AG04450 (cell line): ENCODE measurements around the gene PKN1. TPM values are rescaled to one million over a fixed set of nuclear protein-coding genes. Genes with fewer than 3 reads are reported as not detected.
"Not testable (repeated sequence)": the region's sequence is repeated elsewhere in the genome, so short reads cannot be mapped to it uniquely, and the experiment has no call there.

ENCODE experiments used
- CTCF ChIA-PET: fragments of 300-600, 350-600 bp; formaldehyde crosslinking; extraction: SDS; loops from one replicate; lab custom pipeline; 2022; ENCODE audit warnings: antibody characterized with exemption, inconsistent platforms; lab: Charles Lee
- POLR2A ChIA-PET: fragments of 350-600 bp; formaldehyde crosslinking; extraction: SDS; loops from one replicate; lab custom pipeline; 2021; ENCODE audit warnings: antibody characterized with exemption, inconsistent platforms; lab: Yijun Ruan, JAX
- DNase-seq: peaks from one replicate; pipeline ENCODE4 v3.0.0-alpha.2; 2011; ENCODE audit warnings: low read depth, low spot score
- H3K27ac ChIP-seq: one replicate; pipeline ENCODE4 v1.5.1; 2012; ENCODE audit warnings: low read depth, low read length, control low read depth
- H3K27me3 ChIP-seq: one replicate; pipeline ENCODE4 v1.6.0; 2012; ENCODE audit warnings: low read length; ENCODE audit not compliant: control insufficient read depth, insufficient read depth
- H3K4me3 ChIP-seq: 2 replicates; pipeline ENCODE4 v1.5.1; 2011; ENCODE audit warnings: mild to moderate bottlenecking, low read depth, low read length, control low read depth
- H3K9me3 ChIP-seq: 2 replicates; pipeline ENCODE4 v1.5.1; 2012; ENCODE audit warnings: low read length; ENCODE audit not compliant: control insufficient read depth, insufficient read depth
- polyA plus RNA-seq: library from polyadenylated mRNA; depleted of rRNA; stranded (reverse); fragments of >200 nt; gene quantifications from 2 replicates; pipeline ENCODE4 v1.2.3, GENCODE V29; 2011
- TF ChIP-seq, protein P1 (sequence below): IDR thresholded peaks from 2 replicates; pipeline ENCODE4 v1.5.1; 2011; ENCODE audit warnings: low read depth, low read length, control low read depth, inconsistent platforms

The PKN1 gene
- polyA plus RNA-seq, 1 experiment: 37.5 TPM

- Histone ChIP-seq H3K9me3 (peaks cover 13% of the 10 kb centered on the region; the same call in 1 of the 2 replicates), H3K27ac (peak overlapping the region; percentile 11), H3K27me3 (no peaks in the 10 kb centered on the region), H3K4me3 (no peak overlapping the region)
- DNase-seq: no peak
- TF ChIP-seq, protein P1, sequence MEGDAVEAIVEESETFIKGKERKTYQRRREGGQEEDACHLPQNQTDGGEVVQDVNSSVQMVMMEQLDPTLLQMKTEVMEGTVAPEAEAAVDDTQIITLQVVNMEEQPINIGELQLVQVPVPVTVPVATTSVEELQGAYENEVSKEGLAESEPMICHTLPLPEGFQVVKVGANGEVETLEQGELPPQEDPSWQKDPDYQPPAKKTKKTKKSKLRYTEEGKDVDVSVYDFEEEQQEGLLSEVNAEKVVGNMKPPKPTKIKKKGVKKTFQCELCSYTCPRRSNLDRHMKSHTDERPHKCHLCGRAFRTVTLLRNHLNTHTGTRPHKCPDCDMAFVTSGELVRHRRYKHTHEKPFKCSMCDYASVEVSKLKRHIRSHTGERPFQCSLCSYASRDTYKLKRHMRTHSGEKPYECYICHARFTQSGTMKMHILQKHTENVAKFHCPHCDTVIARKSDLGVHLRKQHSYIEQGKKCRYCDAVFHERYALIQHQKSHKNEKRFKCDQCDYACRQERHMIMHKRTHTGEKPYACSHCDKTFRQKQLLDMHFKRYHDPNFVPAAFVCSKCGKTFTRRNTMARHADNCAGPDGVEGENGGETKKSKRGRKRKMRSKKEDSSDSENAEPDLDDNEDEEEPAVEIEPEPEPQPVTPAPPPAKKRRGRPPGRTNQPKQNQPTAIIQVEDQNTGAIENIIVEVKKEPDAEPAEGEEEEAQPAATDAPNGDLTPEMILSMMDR: no peak
- ChIA-PET CTCF (no interaction called here), POLR2A (no interaction called here)
Observed at GRCh38 chr19:14400951-14401431, 32.1 kb upstream of the PKN1 start.

DNA sequence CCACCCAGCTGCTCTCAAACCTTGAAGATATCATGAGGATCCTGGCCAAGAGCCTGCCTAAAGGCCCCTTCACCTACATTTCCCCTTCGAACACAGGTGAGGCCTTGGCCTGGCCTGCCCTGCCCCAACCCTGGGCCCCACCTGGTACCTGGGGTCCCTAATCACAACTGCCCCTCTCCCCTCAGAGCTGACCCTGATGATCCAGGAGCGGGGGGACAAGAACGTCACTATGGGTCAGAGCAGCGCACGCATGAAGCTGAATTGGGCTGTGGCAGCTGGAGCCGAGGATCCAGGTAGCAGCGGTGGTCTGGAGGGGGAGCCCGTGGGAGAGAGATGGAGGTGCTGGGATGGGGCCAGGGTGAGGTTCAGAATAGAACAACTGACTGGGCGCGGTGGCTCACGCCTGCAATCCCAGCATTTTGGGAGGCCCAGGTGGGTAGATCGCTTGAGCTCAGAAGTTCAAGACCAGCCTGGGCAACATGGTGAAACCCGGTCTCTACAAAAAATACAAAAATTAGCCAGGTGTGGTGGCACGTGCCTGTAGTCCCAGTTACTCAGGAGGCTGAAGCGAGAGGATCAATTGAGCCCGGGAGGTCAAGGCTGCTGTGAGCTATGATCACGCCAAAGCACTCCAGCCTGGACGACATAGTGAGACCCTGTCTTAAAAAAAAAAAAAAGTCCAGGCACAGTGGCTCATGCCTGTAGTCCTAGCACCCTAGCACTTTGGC, 31.5 kb upstream of the PKN1 start:
- POLR2A ChIA-PET: interaction anchor here (0.6 kb wide), 1 partner anchor 211 kb away, joined by 8 read pairs; no protein-coding TSS in a partner anchor

DNA sequence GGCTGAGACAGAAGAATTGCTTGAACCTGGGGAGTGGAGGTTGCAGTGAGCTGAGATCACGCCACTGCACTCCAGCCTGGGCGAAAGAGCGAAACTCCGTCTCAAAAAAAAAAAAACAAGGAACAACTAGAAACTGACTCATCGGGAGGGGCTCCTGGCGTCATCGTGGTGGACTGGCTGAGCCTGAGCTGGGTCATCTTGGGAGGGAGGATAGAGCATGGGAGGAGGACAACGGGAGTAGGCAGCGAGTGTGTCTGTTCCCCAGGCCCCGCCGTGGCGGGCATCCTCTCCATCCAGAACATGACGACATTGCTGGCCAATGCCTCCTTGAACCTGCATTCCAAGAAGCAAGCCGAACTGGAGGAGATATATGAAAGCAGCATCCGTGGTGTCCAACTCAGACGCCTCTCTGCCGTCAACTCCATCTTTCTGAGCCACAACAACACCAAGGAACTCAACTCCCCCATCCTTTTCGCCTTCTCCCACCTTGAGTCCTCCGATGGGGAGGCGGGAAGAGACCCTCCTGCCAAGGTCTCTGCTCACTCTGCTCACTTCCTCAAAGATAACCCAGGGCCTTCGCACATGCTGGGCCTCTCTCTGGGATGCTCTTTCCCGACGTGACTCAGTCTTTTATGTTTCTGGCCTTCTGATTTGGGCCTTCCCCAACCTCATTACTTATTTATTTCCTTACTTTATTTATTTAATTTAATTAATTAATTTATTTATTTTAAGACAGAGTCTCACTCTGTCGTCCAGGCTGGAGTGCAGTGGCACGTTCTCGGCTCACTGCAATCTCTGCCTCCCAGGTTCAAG, 30.6 kb upstream of the PKN1 start:
- TF ChIP-seq, protein P1: no peak
- Histone ChIP-seq H3K27me3 (no peaks in the 10 kb centered on the region), H3K27ac (no peak overlapping the region)

More for the DNA sequence above, 31.5 kb upstream of the PKN1 start:
- H3K27me3 ChIP-seq: no peaks in the 10 kb centered on the region
- TF ChIP-seq, protein P1: no peak
- CTCF ChIA-PET: interaction anchor here (0.6 to 1.3 kb wide), 4 partner anchors 13 to 201 kb away, joined by 3 to 4 read pairs (median 3); no protein-coding TSS in a partner anchor
- H3K9me3 ChIP-seq: peaks cover 14% of the 10 kb centered on the region; the same call in 1 of the 2 replicates
- H3K27ac ChIP-seq: no peak overlapping the region
- no peak for DNase-seq
- H3K4me3 ChIP-seq: no peak overlapping the region

DNA sequence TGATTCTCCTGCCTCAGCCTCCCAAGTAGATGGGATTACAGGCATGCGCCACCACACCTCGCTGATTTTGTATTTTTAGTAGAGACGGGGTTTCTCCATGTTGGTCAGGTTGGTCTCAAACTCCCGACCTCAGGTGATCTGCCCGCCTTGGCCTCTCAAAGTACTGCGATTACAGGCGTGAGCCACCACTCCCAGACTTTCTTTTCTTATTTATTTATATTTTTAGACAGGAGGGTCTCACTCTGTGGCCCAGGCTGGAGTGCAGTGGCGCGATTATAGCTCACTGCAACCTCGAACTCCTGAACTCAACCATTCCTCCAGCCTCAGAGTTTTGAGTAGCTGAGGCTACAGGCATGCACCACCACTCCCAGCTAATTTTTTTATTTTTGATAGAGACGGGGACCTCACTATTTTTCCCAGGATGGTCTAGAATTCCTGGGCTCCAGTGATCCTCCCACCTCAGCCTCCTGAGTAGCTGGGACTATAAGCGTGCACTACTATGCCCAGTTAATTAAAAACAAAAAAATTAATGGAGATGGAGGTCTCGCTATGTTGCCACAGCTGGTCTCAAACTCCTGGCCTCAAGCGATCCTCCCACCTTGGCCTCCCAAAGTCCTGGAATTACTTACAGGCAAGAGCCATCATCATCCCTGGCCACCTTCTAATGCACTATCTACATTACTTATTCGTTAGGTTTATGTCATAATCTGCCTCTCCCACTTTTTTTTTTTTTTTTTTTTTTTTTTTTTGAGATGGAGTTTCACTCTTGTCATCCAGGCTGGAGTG, 29.8 kb upstream of the PKN1 start:
- DNase-seq, H3K27me3 ChIP-seq, H3K27ac ChIP-seq, POLR2A ChIA-PET, CTCF ChIA-PET, H3K4me3 ChIP-seq: not testable (repeated sequence)
- H3K9me3 ChIP-seq: peaks cover 14% of the 10 kb centered on the region; the same call in 1 of the 2 replicates

More for the DNA sequence above, 30.6 kb upstream of the PKN1 start:
- peaks cover 14% of the 10 kb centered on the region; the same call in 1 of the 2 replicates for H3K9me3 ChIP-seq
- DNase-seq: peak; percentile 16
- ChIA-PET CTCF (interaction anchor here (0.6 to 1.3 kb wide), 4 partner anchors 12 to 202 kb away, joined by 3 to 4 read pairs (median 3); no protein-coding TSS in a partner anchor), POLR2A (no interaction called here)
- no peak overlapping the region for H3K4me3 ChIP-seq

DNA sequence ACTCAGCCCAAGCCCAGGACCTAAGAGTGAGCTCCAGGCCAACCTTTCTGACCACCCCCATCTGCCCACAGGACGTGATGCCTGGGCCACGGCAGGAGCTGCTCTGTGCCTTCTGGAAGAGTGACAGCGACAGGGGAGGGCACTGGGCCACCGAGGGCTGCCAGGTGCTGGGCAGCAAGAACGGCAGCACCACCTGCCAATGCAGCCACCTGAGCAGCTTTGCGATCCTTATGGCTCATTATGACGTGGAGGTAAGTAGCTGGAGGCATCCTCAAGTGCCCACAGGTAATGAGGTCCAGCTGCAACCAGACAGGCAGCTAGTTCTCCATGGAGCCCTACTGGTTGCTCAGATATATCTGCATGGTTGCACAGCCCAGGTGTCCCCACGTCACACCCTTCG, 28.8 kb upstream of the PKN1 start:
- ChIA-PET POLR2A (interaction anchor here (0.5 to 0.7 kb wide), 3 partner anchors 24 to 1192 kb away, joined by 4 to 5 read pairs (median 5); no protein-coding TSS in a partner anchor), CTCF (no interaction called here)

More for the DNA sequence above, 28.8 kb upstream of the PKN1 start:
- TF ChIP-seq, protein P1: no peak
- H3K9me3 ChIP-seq: peaks cover 14% of the 10 kb centered on the region; the same call in 1 of the 2 replicates
- DNase-seq: no peak
- H3K27ac ChIP-seq: no peak overlapping the region
- no peaks in the 10 kb centered on the region for H3K27me3 ChIP-seq
- H3K4me3 ChIP-seq: no peak overlapping the region
